ENCODE measurements around the gene PRKCH.
"Not testable (repeated sequence)": the region's sequence is repeated elsewhere in the genome, so short reads cannot be mapped to it uniquely, and the experiment has no call there.

- TF ChIP-seq CTCF (IDR thresholded peaks at IDR 0.05; ENCODE audit: low read depth, low read length); EZH2phosphoT487 (IDR thresholded peaks at IDR 0.05; ENCODE audit: low read depth): not testable (repeated sequence)
Observed at GRCh38 chr14:61529360-61529759, 208.0 kb downstream of the PRKCH start.
